ENCODE measurements around the gene SLC12A8. TPM values are rescaled to one million over a fixed set of nuclear protein-coding genes. Genes with fewer than 3 reads are reported as not detected.

The SLC12A8 gene
- total RNA-seq, 1 donor, result 13.4 TPM

DNA sequence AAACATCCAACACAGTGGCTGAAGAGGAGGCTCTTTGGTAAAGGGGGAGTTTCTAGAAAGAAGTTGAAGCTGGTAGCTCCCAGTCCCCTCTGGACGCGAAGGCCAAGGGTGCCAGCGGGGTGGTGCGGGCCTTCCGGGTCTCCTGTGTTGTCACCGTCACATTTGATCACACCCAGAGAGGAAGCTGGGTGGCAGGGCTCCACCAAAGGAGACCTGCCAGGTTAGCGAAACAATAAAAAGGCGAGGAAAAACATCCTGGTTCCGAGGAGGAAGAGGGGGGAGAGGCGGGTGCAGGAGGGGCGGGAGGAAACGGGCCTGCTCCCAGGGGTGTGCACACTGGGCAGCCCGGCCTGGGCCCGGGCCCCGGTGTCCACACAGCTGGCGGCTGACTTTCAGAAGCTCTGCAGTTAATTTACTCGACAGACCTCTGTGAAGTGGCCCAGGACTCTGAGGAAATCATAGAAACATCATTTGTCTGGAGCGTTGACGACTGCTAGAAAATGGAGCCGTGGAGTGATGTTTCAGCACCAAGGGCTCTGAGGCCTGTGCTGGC lies 168.9 kb downstream of the SLC12A8 start:
- TF ChIP-seq CTCF (IDR thresholded peaks at IDR 0.05; ENCODE audit: insufficient read depth, low read length), result no peak
- DNase-seq (ENCODE audit: low read depth), result peak; percentile 40
- peak overlapping the region; percentile 32 for H3K4me3 ChIP-seq (ENCODE audit: low read depth, low read length)

GRCh38 chr3:125042725-125043406 lies 169.7 kb downstream of the SLC12A8 start:
- TF ChIP-seq CTCF (IDR thresholded peaks at IDR 0.05; ENCODE audit: insufficient read depth, low read length), result no peak
- peak overlapping the region; percentile 32 for H3K4me3 ChIP-seq (ENCODE audit: low read depth, low read length)
- peak; percentile 78 for DNase-seq (ENCODE audit: low read depth)

- H3K4me3 ChIP-seq (ENCODE audit: low read depth, low read length), result no peak overlapping the region
- peak; percentile 47 for DNase-seq (ENCODE audit: low read depth)
- TF ChIP-seq CTCF (IDR thresholded peaks at IDR 0.05; ENCODE audit: insufficient read depth, low read length), result no peak
These were observed 173.1 kb downstream of the SLC12A8 start for GRCh38 chr3:125039131-125040100.

GRCh38 chr3:125037498-125038150 lies 174.9 kb downstream of the SLC12A8 start:
- peak; percentile 32 for DNase-seq (ENCODE audit: low read depth)
- H3K4me3 ChIP-seq (ENCODE audit: low read depth, low read length), result no peak overlapping the region
- TF ChIP-seq CTCF (IDR thresholded peaks at IDR 0.05; ENCODE audit: insufficient read depth, low read length), result no peak

- no peak for DNase-seq (ENCODE audit: low read depth)
- H3K4me3 ChIP-seq (ENCODE audit: low read depth, low read length), result no peak overlapping the region
- TF ChIP-seq CTCF (IDR thresholded peaks at IDR 0.05; ENCODE audit: insufficient read depth, low read length), result no peak
These were observed 177.3 kb downstream of the SLC12A8 start for GRCh38 chr3:125035217-125035616.

- no peak overlapping the region for H3K4me3 ChIP-seq (ENCODE audit: low read depth, low read length)
These were observed 178.9 kb downstream of the SLC12A8 start for GRCh38 chr3:125033616-125034015.

More at GRCh38 chr3:125033616-125034015, 178.9 kb downstream of the SLC12A8 start:
- no peak for TF ChIP-seq CTCF (IDR thresholded peaks at IDR 0.05; ENCODE audit: insufficient read depth, low read length)
- no peak for DNase-seq (ENCODE audit: low read depth)

Measured in fibroblast of the aortic adventitia (primary cell).